ENCODE results near the gene NCKAP5.

The NCKAP5 gene

DNA sequence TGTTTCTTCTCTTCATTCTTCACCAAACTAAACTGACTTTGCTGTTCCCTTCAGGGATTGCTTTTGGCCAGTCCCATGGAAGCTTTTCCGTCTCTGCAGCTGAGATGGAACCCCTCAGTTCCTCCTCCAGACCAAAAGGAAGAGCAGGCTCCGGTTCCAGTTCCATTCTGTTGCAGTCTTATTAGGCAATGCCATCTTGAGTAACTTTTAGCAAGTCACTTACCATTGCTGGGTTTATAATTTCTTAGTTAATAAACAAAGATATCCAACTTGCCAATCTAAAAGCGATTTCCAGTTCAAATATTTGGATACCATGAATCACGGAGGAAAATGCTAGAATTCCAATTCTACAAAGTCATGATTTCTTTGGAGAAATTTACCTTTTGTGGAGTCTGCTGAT, 684.0 kb downstream of the NCKAP5 start:
- Histone ChIP-seq H3K27me3 (ENCODE audit: control insufficient read depth in 1 of 2, insufficient read depth in 1 of 2, low read length in 2 of 2) (no peaks in the 10 kb centered on the region), H3K23ac (ENCODE audit: low read length in 2 of 2) (no peak overlapping the region), H4K8ac (ENCODE audit: low read length) (no peak overlapping the region), H3K14ac (ENCODE audit: low read length in 2 of 2) (no peak overlapping the region), H4K91ac (ENCODE audit: low read length) (no peak overlapping the region), H3K4ac (ENCODE audit: low read depth in 1 of 2, low read length in 2 of 2) (no peak overlapping the region), H3K4me1 (ENCODE audit: control insufficient read depth, insufficient read depth, low read depth, low read length) (no peaks in the 10 kb centered on the region), H3K4me2 (ENCODE audit: low read length, poor library complexity, severe bottlenecking) (no peak overlapping the region), H2AFZ (ENCODE audit: low read depth, low read length) (no peak overlapping the region), H3K79me1 (replicated peaks; ENCODE audit: low read length, poor library complexity, severe bottlenecking) (no peaks in the 10 kb centered on the region), H2BK15ac (ENCODE audit: low read depth, poor library complexity, severe bottlenecking) (no peak overlapping the region), H3K27ac (ENCODE audit: low read length, poor library complexity, severe bottlenecking) (no peak overlapping the region), H3K9me3 (ENCODE audit: control insufficient read depth, low read length) (peaks cover 22% of the 10 kb centered on the region), H2BK12ac (ENCODE audit: low read length in 2 of 2) (no peak overlapping the region), H2BK120ac (ENCODE audit: low read depth, low read length) (no peak overlapping the region), H3K18ac (ENCODE audit: low read depth in 1 of 2, low read length in 2 of 2) (no peak overlapping the region), H3K9ac (ENCODE audit: low read length) (no peak overlapping the region), H3K36me3 (ENCODE audit: control insufficient read depth in 1 of 2, insufficient read depth in 2 of 2, low read depth in 1 of 2, low read length in 2 of 2) (no peaks in the 10 kb centered on the region), H3K4me3 (ENCODE audit: insufficient read depth in 1 of 2, low read depth in 1 of 2, low read length in 2 of 2) (no peak overlapping the region), H2BK5ac (ENCODE audit: low read depth, low read length, poor library complexity, severe bottlenecking) (no peak overlapping the region), H2AK5ac (ENCODE audit: low read length, severe bottlenecking) (no peak overlapping the region)
- no peak for DNase-seq
- WGBS = 95% methylated on average over 3 of the region's 4 CpGs

DNA sequence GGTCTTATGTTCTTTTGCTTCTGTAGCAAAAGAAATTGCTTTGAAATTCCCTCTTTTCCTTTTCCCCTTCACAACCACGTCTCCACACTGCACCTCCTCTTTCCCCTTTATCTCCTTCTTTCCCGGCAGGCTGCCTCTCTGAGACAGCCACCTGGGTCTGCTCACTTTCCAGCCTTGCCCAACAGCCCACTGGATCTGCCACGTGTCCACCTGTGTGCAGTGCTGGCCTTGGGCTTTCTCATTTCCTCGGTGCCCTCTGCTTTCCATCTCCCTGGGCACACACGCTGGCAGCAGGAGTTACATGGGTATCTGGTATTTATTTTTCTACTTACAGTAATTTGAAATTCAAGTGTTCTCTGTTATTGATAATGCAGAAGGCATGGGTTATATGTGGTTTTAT, 684.8 kb downstream of the NCKAP5 start:
- no peak overlapping the region for H2AK5ac ChIP-seq (ENCODE audit: low read length, severe bottlenecking)
- no peak overlapping the region for H2BK5ac ChIP-seq (ENCODE audit: low read depth, low read length, poor library complexity, severe bottlenecking)
- no peak overlapping the region for H3K4me2 ChIP-seq (ENCODE audit: low read length, poor library complexity, severe bottlenecking)
- H3K27me3 ChIP-seq (ENCODE audit: control insufficient read depth in 1 of 2, insufficient read depth in 1 of 2, low read length in 2 of 2) = no peaks in the 10 kb centered on the region
- no peak overlapping the region for H2BK15ac ChIP-seq (ENCODE audit: low read depth, poor library complexity, severe bottlenecking)
- no peak for DNase-seq
- H4K8ac ChIP-seq (ENCODE audit: low read length) = no peak overlapping the region
- H2BK12ac ChIP-seq (ENCODE audit: low read length in 2 of 2) = no peak overlapping the region
- no peak overlapping the region for H3K4me3 ChIP-seq (ENCODE audit: insufficient read depth in 1 of 2, low read depth in 1 of 2, low read length in 2 of 2)
- no peak overlapping the region for H2BK120ac ChIP-seq (ENCODE audit: low read depth, low read length)
- H3K9me3 ChIP-seq (ENCODE audit: control insufficient read depth, low read length) = peaks cover 22% of the 10 kb centered on the region
- no peaks in the 10 kb centered on the region for H3K79me1 ChIP-seq (replicated peaks; ENCODE audit: low read length, poor library complexity, severe bottlenecking)
- no peak overlapping the region for H3K23ac ChIP-seq (ENCODE audit: low read length in 2 of 2)
- H3K4me1 ChIP-seq (ENCODE audit: control insufficient read depth, insufficient read depth, low read depth, low read length) = no peaks in the 10 kb centered on the region
- H4K91ac ChIP-seq (ENCODE audit: low read length) = no peak overlapping the region
- H3K18ac ChIP-seq (ENCODE audit: low read depth in 1 of 2, low read length in 2 of 2) = no peak overlapping the region
- no peak overlapping the region for H2AFZ ChIP-seq (ENCODE audit: low read depth, low read length)
- H3K36me3 ChIP-seq (ENCODE audit: control insufficient read depth in 1 of 2, insufficient read depth in 2 of 2, low read depth in 1 of 2, low read length in 2 of 2) = no peaks in the 10 kb centered on the region
- no peak overlapping the region for H3K4ac ChIP-seq (ENCODE audit: low read depth in 1 of 2, low read length in 2 of 2)
- no peak overlapping the region for H3K27ac ChIP-seq (ENCODE audit: low read length, poor library complexity, severe bottlenecking)
- H3K14ac ChIP-seq (ENCODE audit: low read length in 2 of 2) = no peak overlapping the region
- no peak overlapping the region for H3K9ac ChIP-seq (ENCODE audit: low read length)
- WGBS = 70% methylated on average over 4 of the region's 5 CpGs

DNA sequence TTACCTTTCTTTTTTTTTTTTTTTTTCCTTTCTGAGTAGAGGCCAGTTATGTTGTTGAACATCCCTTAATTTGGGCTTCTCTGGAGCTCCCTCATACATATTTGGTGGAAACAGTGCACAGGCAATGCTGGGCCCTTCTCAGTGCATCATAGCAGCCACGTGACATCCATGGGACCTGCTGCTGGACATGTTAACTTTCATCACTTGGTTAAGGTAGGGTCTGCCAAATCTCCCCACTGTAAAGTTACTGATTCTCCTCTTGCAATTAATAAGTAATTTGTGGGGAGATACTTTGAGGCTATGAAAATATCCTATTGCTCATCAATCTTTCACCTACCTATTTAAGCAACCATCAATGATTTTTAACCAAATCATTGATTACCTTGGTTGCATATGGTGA, 686.7 kb downstream of the NCKAP5 start:
- no peak overlapping the region for H3K4me2 ChIP-seq (ENCODE audit: low read length, poor library complexity, severe bottlenecking)
- H3K9ac ChIP-seq (ENCODE audit: low read length) = no peak overlapping the region
- H2AK5ac ChIP-seq (ENCODE audit: low read length, severe bottlenecking) = no peak overlapping the region
- H3K18ac ChIP-seq (ENCODE audit: low read depth in 1 of 2, low read length in 2 of 2) = no peak overlapping the region
- no peak overlapping the region for H2BK15ac ChIP-seq (ENCODE audit: low read depth, poor library complexity, severe bottlenecking)
- no peaks in the 10 kb centered on the region for H3K79me1 ChIP-seq (replicated peaks; ENCODE audit: low read length, poor library complexity, severe bottlenecking)
- peaks cover 9% of the 10 kb centered on the region for H3K9me3 ChIP-seq (ENCODE audit: control insufficient read depth, low read length)
- H2BK12ac ChIP-seq (ENCODE audit: low read length in 2 of 2) = no peak overlapping the region
- no peak overlapping the region for H2AFZ ChIP-seq (ENCODE audit: low read depth, low read length)
- no peak overlapping the region for H4K8ac ChIP-seq (ENCODE audit: low read length)
- H4K91ac ChIP-seq (ENCODE audit: low read length) = no peak overlapping the region
- peaks cover 0 to 2% of the 10 kb centered on the region in 2 experiments for H3K36me3 ChIP-seq (ENCODE audit: control insufficient read depth in 1 of 2, insufficient read depth in 2 of 2, low read depth in 1 of 2, low read length in 2 of 2)
- WGBS = 50% methylated on average over 1 of the region's 1 CpG
- no peak overlapping the region for H3K27ac ChIP-seq (ENCODE audit: low read length, poor library complexity, severe bottlenecking)
- no peaks in the 10 kb centered on the region for H3K4me1 ChIP-seq (ENCODE audit: control insufficient read depth, insufficient read depth, low read depth, low read length)
- no peak overlapping the region for H3K14ac ChIP-seq (ENCODE audit: low read length in 2 of 2)
- H3K4ac ChIP-seq (ENCODE audit: low read depth in 1 of 2, low read length in 2 of 2) = no peak overlapping the region
- no peak overlapping the region for H2BK120ac ChIP-seq (ENCODE audit: low read depth, low read length)
- no peak overlapping the region for H3K4me3 ChIP-seq (ENCODE audit: insufficient read depth in 1 of 2, low read depth in 1 of 2, low read length in 2 of 2)
- no peak overlapping the region for H3K23ac ChIP-seq (ENCODE audit: low read length in 2 of 2)
- H3K27me3 ChIP-seq (ENCODE audit: control insufficient read depth in 1 of 2, insufficient read depth in 1 of 2, low read length in 2 of 2) = no peaks in the 10 kb centered on the region
- no peak overlapping the region for H2BK5ac ChIP-seq (ENCODE audit: low read depth, low read length, poor library complexity, severe bottlenecking)
- DNase-seq = no peak

DNA sequence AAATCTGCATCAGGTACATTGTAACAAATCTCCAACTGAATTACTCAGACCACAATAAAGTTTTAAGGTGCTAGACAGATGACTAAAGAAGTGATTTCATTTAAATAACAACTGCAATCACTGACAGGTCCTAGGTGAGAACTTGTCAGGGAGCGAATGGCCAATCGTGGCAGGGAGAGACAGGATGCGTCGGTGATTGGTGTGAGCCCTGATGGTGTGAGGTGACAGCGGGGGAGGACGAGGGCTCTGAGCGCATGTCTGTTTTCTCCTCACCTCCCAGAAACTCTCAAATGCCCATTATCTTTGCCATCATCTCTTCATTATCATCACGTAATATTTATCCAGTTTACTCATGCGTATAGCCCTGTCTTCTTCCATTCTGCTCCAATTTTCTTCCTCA, 690.3 kb downstream of the NCKAP5 start:
- no peak for DNase-seq
- no peak overlapping the region for H3K9ac ChIP-seq (ENCODE audit: low read length)
- H3K27me3 ChIP-seq (ENCODE audit: control insufficient read depth in 1 of 2, insufficient read depth in 1 of 2, low read length in 2 of 2) = no peaks in the 10 kb centered on the region
- no peaks in the 10 kb centered on the region for H3K4me1 ChIP-seq (ENCODE audit: control insufficient read depth, insufficient read depth, low read depth, low read length)
- no peak overlapping the region for H4K8ac ChIP-seq (ENCODE audit: low read length)
- no peak overlapping the region for H3K4me3 ChIP-seq (ENCODE audit: insufficient read depth in 1 of 2, low read depth in 1 of 2, low read length in 2 of 2)
- no peaks in the 10 kb centered on the region for H3K79me1 ChIP-seq (replicated peaks; ENCODE audit: low read length, poor library complexity, severe bottlenecking)
- H3K4me2 ChIP-seq (ENCODE audit: low read length, poor library complexity, severe bottlenecking) = no peak overlapping the region
- H2BK12ac ChIP-seq (ENCODE audit: low read length in 2 of 2) = no peak overlapping the region
- no peak overlapping the region for H3K23ac ChIP-seq (ENCODE audit: low read length in 2 of 2)
- no peak overlapping the region for H2BK5ac ChIP-seq (ENCODE audit: low read depth, low read length, poor library complexity, severe bottlenecking)
- no peak overlapping the region for H3K27ac ChIP-seq (ENCODE audit: low read length, poor library complexity, severe bottlenecking)
- no peak overlapping the region for H2AFZ ChIP-seq (ENCODE audit: low read depth, low read length)
- H3K9me3 ChIP-seq (ENCODE audit: control insufficient read depth, low read length) = no peaks in the 10 kb centered on the region
- H2AK5ac ChIP-seq (ENCODE audit: low read length, severe bottlenecking) = no peak overlapping the region
- no peak overlapping the region for H3K14ac ChIP-seq (ENCODE audit: low read length in 2 of 2)
- peaks cover 0 to 2% of the 10 kb centered on the region in 2 experiments for H3K36me3 ChIP-seq (ENCODE audit: control insufficient read depth in 1 of 2, insufficient read depth in 2 of 2, low read depth in 1 of 2, low read length in 2 of 2)
- no peak overlapping the region for H2BK15ac ChIP-seq (ENCODE audit: low read depth, poor library complexity, severe bottlenecking)
- H3K18ac ChIP-seq (ENCODE audit: low read depth in 1 of 2, low read length in 2 of 2) = no peak overlapping the region
- no peak overlapping the region for H4K91ac ChIP-seq (ENCODE audit: low read length)
- WGBS = 92% methylated on average over 9 of the region's 9 CpGs
- no peak overlapping the region for H3K4ac ChIP-seq (ENCODE audit: low read depth in 1 of 2, low read length in 2 of 2)
- no peak overlapping the region for H2BK120ac ChIP-seq (ENCODE audit: low read depth, low read length)
